ENCODE data around the gene MSN.
A peak's percentile ranks its signal among the peaks of the same experiment; 100 is the strongest.

Gene MSN

DNA sequence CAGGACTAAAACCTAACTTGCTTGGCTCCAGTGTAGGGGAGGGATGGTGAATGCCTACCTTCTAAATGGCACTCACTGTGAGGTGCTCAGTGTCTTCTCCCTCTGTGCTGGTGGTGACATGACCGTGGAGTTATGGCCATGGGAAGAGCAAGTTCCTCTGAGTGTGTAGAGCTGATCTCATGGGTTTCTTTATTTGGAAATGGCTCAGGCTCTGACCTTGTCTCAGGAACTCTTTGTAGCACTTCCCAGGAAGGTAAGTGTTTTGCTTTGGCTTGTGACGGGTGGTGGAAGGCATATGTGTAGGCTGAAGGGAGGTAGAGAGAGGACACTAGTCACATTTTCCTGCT is 6.4 kb downstream of the MSN start:
- no peak for DNase-seq (ENCODE audit: low spot score)

DNA sequence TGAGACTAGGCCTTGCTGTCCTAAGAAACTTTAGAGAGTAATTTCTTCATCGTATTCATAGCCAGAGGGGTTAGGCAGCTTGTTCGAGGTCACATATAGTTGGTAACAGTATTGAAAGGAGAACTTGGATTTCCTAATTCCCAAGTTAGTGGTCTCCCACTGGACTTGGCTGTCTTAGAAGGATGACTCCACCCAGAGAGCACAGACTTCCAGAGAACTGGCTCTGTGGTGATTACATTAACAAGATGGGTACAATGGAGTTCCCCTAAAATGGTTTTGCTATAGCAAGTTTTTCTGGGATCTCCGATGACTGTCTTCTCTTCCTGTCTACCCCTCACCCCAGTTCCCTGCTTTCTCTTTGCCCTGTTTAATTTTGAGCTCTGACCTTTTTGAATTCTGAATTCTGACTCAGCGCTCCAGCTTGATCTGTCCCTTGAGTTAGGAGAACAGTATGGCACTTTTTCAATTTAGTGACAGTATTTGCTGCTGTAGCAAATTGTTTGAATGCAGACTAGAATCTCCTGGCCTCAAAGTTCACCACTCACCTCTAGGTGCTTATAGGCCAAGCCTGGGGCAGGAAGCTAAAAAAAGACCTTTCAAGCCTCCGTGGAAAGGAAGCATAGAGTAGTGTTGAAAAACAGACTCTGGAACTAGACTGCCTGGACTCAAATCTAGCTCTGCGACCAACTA is 6.9 kb downstream of the MSN start:
- DNase-seq (ENCODE audit: low spot score): no peak

GRCh38 chrX:65677954-65678469 is 10.6 kb downstream of the MSN start:
- DNase-seq (ENCODE audit: low spot score): peak; percentile 18

DNA sequence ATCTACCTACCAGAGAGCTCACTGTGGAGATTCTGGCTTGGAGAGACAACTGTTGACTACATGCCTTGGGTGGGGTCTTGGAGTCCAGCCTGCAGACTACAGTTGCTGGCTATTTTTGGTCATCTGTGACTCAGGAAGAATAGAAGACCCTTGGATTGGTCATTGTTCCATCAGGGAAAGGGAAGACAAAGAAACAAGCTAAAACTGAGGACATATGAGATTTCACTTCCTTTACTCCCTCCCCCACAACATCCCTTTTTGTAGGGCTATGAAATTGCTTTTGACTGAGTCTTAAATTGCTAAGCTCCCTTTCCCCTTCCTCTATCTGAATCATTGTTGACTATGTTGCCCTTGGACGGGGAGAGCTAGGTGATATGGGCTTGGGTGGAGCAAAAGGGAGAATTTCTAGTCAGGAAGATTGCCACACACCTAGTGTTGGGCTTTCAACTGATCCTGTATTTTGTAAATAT is 11.7 kb downstream of the MSN start:
- DNase-seq (ENCODE audit: low spot score): no peak

DNA sequence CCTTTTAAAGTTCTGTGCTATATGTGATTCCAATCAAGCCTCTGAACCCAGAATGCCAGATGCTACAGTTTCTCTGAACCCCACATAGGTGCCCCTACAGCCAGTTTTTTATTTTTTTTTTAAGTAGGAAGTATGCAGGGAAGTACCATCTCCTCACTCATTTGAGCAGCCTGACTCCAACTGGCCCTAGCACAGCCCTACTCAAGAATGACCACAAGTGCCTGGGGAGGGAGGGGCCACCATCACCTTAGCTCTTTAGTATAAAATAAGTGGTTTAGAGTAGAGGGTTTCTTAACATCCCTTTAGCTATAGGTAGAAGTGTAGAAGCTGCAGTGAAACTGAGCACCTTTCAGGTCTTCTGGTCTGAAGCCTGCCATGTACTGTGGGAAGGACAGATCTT is 14.4 kb downstream of the MSN start:
- no peak for DNase-seq (ENCODE audit: low spot score)

- no peak for DNase-seq (ENCODE audit: low spot score)
Measured at GRCh38 chrX:65685112-65685511, 17.7 kb downstream of the MSN start.

GRCh38 chrX:65686236-65686635 is 18.8 kb downstream of the MSN start:
- no peak for DNase-seq (ENCODE audit: low spot score)

GRCh38 chrX:65687367-65687766 is 19.9 kb downstream of the MSN start:
- DNase-seq (ENCODE audit: low spot score): no peak

DNA sequence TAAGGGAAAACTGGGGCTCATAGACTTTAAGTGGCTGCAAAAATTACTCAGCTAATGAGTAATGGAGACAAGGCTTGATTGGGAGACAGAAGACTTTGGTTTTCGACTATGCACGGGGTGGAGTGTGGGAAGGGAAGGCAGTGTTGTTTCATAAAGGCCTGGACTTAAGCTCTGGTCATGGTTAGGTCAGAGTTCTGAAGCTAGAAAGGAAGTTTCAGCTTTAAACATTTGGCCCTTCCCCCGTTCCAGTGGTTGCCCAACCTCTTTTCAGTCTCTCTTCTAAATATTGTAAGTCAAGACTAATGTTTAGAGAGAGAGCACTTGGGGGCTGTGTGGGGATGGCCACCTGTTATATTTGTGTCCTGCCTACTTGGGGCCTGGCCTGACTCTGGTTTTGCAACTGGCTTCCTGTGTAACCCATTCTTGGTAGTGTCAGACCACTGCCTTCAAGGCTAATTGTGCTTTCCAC is 21.0 kb downstream of the MSN start:
- DNase-seq (ENCODE audit: low spot score): no peak

DNA sequence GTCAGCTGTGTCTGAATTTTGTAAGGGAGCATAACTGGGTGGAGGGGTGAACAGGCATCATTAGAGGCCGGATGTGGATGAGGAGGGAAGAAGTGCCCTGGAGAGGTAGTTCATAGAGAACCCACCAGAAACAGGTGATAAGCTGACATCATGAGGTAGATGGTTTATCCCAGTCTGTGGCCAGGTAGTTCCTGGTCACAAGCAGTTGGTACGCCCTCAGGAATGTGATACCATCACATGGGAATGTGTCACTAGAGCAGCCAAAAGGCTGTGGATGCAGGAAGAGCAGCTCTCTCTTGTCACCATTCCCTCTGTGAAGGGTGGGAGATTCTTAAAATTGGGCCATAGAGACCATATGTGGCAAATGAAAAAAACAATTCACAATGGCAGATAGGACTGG is 21.9 kb downstream of the MSN start:
- no peak for DNase-seq (ENCODE audit: low spot score)

DNA sequence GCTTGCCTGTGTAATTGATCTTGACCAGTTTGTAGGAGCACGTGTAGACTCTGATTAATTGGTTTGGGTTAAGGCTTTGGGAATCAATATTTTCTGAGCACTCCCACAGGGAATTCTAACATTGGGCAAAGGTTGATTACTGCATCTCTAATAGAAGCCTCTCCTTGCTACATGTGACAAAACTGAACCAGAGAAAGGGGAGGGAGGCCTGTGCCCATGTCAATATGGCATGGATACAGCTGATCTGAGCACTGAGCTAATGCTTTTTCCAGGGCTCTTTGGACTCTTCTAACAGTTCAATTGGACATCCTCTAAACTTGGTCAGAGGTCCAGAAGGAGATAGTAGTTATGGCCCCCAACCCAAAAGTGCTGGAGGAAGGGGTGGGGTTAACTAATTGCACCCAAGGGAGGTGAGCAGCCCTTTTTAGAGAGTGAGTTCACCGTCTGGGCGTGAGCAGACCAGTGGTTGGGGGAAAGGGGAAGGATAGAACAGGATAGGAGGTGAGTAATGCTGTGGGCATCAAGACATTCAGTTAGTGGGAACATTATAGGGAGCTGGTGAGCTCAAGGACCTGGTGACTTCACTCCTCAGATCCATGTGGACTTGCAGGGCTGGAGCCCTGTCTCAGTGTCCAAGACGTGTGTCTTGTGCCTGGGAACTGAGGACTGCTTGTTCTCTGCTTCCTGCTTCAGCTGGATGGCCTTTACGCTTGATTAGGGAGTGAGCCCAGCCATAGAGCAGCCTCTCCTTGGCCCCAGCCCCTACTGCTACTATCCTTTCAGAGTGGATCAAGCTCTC is 22.8 kb downstream of the MSN start:
- DNase-seq (ENCODE audit: low spot score): peak; percentile 33

DNA sequence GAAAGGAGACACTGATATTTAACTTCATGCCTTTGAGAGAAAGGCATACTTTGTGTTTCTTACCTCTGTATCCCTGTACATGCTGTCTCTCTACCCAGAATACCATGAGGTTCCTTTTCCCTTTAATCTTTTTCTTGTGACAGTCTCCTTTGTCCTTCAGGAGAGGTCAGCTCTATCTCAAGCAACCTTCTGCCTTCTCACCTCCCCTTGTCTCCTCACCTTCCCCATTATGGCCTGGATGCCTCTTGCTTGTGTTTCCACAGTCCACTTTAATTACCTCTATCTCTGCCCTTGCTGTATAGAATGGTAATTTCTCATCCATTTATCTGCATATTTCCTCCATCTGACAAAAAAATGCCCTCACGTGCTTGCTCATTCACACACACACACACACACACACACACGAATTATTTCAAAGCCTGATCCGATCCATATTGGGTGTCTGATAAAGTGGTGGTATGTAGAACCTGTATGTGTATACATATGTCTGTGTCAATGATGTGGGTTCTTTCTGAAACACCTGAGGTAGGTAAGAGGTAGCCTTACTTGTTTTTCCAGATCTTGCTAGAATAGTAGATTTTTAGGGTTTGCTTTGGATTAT is 28.5 kb downstream of the MSN start:
- no peak for DNase-seq (ENCODE audit: low spot score)

- DNase-seq (ENCODE audit: low spot score): no peak
Measured at GRCh38 chrX:65696613-65697012, 29.2 kb downstream of the MSN start.

GRCh38 chrX:65697211-65697641 is 29.8 kb downstream of the MSN start:
- DNase-seq (ENCODE audit: low spot score): peak; percentile 32

DNA sequence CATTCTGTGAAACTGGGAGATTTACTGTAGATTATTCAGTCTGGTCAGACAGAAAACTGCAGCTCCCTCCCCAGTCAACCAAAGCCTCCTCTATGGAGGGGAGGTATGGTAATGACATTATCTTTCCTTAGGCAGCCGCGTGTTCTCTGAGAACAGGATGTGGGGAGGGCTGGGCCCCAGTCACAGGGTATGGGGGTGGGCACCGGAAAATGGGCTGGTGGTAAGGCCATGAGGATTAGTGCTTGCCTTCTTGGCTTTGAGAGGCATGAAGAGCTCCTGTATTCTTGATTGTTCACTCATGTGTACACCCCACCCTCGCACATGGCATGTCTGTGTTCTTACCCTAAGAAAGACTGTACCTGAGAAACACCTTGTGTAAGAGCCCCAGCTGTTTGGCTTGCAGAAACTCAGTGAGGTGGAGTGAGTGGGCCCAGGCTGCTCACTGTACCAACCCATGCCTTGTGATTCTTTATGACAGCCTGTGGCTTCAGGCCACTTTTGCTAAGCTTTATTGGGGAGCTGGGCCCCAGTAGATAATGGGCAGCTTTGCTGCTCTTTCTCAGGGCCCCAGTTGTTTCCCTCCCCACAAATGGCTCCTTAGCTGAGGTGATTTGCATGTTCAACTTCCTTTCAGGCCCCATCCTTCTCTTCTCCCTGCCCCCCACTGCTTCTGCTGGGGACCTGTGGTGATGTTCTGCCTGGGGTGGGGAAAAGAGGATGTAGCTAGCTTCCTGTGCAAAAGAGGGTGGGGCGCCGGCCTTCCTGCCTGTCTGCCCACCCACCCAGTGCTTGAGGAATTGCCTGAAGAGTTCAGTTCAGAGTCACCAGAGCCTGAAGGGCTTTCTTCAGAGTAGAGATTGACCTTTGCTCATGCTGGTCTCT is 30.7 kb downstream of the MSN start:
- peak; percentile 55 for DNase-seq (ENCODE audit: low spot score)

GRCh38 chrX:65702956-65703355 is 35.5 kb downstream of the MSN start:
- no peak for DNase-seq (ENCODE audit: low spot score)

GRCh38 chrX:65705439-65705838 is 38.0 kb downstream of the MSN start:
- DNase-seq (ENCODE audit: low spot score): no peak

GRCh38 chrX:65706041-65706828 is 38.8 kb downstream of the MSN start:
- DNase-seq (ENCODE audit: low spot score): no peak

GRCh38 chrX:65707151-65707550 is 39.7 kb downstream of the MSN start:
- no peak for DNase-seq (ENCODE audit: low spot score)

DNA sequence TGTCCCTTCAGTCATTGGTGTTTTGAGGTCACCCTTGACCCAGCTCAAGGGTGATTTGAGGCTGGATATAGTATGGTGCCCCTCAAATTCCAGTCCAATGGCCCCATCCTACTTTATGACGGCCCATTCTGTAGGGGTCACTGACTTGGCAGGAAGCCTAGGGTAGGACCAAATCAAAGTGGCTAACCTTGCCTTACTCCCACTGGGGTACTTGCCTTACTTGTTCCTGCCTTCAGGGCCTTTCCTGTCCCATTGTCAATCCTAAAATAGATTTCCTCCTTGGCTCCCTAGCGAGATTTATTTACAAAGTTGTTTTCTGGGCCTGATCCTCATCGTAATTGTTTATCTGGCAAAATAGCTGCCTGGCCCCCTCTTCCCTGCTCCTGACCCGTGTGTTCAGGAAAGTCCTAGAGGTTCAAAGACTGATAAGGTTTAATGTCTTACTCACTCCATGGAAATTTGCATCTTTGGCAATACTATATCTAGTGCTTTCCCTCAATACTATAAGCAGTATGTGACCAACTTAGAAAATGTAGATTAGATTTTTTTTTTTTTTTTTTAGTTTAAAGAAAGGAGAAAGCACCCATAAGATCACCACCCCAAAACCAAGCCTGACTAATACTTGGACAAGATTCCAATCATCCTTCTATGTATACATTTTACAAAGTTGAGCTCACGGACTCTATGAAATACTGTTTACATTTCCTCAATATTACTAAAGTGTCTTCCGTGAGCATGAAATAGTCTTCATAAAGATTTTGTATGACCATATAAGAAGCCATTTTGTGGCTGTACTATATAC is 44.8 kb downstream of the MSN start:
- DNase-seq (ENCODE audit: low spot score): no peak
